GM21717 (cell line): Measurements from ENCODE around the gene LIFR.

ENCODE experiments used
- ATAC-seq: cut with Tn5 transposase; IDR thresholded peaks from one replicate; pipeline ENCODE4 v1.9.1; 2021; ENCODE audit warnings: mild to moderate bottlenecking, moderate library complexity; ENCODE audit not compliant: unreplicated experiment

The LIFR gene

DNA sequence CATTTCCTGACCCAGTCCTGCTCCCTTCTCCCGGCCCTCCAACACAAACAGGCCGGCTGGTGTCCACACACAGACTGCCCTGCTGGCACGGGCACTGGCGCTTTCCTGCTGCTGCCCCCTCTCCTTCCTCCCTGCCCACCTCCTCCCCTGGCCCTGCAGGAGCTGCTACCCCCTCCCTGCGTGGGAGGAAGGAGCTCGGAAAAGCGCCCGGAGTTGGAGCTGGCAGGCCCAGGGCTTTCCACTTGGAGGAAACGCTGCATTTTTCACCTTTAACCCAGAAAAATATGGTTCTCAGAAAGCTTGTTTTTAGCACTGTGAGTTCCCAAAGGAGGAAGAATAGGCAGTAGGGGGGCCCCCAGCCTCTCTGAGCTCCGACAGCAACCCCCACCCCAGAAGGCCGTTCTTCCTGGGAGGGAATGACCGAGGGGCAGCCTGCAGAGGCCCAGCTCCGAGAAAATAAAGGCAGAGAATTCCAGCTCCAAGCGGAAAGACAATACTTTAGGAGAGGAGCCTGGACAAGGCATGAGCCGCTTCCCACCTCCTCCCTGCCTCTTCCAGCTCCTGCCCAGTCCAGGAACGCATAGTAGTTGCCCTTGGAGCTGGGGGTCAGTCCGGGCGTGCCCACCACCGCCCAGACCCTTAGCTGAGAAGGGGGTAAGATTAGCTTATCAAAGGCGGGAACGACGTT, 88.9 kb downstream of the LIFR start:
- no peak for ATAC-seq

DNA sequence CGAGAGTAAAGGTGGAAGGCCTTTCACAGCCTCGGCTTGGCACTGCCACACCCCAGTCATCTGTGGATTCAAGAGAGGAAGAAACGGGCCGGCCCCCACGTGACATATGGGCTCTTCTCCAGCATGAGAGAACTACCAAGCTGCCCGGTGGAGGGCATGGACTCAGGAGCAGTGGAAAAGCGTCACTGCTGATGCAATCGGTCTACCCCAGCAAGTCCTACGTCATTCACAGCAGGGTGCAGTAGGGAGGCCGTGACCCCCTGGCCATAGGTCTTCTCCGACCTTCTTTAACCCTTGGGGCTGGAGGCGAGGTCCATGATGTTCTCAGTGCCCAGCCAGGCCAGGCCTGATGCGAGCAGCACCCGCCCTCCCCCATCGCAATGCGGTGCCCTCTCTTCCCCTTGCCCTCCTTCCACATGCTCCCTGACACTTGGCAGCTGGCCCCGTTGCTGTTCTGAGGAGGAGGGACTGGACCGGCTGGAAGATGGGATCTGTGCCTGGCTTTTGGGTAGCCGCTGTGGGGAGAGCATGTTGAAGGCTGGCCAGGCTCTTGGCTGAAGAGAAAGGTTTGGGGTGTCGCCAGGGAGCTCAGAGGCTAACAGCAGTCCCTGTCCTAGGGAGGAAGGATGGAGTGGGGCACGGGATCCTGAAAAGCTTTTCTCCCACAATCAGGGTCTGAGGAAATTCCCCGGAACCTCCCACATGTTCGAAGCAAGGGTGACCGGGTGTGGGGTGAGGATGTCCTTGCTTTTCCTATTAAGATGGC, 89.8 kb downstream of the LIFR start:
- ATAC-seq, result no peak

DNA sequence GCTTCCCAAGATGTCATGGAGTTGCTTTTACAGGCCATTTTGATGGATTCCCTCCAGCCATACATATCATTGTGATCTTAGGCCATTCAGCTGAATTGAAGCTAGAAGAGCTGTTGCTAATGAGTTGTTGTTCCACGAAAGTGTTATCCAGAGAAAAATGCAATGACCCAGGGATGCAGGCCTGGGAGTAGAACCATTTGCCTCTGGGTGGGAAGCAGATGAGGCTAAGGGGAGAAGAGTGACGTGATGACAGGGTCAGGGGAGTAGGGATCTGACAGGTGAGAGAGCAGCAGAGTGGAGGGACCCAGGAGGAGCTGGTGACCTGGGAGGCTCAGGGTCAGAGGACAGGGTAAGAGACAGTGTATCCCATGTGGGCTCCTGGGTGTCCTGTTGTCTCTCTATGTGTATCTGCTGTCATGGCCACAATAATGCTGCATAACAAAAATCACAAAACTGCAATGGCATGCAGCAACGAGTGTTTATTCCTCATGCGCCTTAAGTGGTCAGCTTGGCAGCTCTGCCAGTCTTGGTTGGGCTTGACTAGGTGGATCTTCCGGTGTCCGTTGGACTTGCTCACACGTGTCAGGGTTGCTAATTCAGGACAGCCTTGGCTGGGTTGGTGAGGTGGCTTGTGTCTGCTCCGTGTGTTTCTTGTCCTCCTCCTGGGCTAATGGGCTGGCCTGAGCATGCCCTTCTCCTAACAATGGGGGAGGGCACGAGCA, 90.6 kb downstream of the LIFR start:
- no peak for ATAC-seq

DNA sequence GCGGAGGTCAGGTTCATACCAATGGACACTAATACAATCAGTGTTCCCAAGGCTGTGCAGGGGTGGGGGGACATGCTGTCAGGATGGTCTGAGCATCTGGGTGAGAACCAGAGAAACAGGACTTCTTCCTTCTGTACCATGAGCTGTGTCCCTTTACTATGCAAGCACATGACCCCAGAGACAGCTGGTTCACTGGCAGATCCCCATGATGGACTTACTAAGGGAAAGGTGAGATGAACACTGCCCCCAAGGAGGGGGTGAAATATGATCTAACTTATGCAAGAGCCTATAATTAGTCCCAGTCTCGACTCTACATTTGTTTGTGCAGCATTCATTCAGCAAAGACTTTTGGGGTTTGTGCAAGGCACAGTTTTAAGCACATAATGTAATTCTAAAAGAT, 91.4 kb downstream of the LIFR start:
- no peak for ATAC-seq

DNA sequence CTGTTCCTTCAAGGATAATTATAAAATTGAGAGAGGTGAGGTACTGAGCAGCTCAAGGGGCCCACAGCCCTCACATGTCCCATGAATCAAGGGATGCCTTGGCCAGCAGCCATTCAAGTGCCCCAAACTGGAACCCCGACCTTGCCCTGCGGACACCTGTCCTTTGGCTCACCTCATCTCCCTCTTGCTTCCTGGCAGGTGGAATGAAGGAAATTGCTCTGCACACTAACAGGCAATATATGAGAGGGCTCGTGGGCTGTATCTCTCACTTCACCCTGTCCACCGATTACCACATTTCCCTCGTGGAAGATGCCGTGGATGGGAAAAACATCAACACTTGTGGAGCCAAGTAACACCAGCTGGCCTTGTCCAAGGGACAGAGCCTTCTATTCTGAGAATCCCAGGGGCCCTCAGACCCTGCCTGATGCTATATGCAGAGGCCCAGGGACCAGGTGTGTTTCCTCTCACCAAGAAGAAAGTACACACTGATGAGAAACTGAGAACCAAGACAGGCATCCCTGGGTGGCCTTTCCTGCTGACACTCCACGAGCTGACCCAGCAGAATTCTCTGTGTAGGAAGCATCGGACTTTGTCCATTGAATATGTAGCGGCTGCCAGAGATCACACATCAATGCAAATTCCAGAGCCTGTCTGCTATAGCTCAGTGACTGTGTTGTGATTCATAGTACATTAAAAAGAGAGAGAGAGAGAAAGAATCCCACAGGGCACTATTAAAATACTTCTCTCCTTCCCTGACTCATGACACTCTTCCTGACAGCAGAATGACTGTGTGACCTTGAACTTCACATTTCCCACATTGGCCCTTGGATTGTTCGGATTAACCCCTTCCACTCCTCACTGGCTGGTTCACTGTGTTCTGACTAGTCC, 92.6 kb downstream of the LIFR start:
- no peak for ATAC-seq

DNA sequence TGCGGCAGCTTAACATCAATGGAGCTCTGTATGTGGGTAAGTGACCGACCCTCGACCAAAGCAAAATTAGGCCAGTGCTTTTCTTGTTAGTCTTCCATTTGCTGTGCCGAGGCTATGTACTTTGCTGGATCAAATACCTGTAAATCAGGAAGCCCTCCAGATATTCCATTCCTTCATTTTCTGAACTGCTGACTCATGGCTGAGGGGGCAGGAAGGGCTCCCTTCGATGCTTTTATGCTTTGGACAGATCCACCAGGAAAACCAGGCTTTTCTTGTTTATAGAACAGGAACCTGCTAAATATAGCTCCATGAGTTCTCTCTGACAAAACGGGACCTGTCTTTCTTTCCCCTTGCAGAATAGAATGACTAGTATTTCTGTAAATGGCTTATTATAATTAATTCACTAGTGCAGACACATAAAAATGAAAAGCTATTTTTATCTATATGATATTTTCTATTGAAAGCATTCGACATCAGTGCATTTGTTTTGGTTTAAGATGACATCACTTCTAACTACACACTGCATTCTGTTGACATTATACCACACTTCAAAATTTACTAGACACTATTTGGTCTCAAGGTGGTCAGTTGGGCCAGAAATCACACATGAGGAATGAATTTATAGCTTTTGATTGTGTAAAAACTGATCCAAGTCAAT, 93.3 kb downstream of the LIFR start:
- ATAC-seq, result no peak

DNA sequence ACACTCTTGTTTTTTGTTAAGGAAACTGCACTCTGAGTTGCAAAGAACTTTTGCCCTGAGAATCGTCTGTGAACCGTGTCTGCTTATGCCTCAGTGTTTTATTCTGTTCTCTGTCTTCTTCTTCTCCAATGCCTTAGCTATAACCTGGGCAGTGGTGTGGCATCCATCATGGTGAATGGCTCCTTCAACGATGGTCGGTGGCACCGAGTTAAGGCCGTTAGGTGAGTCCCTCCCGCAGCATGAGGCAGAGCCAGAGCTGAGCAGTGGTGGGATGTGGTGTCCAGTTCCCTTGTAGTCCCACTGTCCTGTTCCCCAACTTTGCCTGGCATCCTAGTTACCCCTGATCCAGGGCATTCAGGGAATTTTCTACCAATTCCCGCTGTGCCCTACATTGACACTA, 98.3 kb downstream of the LIFR start:
- ATAC-seq, result no peak

DNA sequence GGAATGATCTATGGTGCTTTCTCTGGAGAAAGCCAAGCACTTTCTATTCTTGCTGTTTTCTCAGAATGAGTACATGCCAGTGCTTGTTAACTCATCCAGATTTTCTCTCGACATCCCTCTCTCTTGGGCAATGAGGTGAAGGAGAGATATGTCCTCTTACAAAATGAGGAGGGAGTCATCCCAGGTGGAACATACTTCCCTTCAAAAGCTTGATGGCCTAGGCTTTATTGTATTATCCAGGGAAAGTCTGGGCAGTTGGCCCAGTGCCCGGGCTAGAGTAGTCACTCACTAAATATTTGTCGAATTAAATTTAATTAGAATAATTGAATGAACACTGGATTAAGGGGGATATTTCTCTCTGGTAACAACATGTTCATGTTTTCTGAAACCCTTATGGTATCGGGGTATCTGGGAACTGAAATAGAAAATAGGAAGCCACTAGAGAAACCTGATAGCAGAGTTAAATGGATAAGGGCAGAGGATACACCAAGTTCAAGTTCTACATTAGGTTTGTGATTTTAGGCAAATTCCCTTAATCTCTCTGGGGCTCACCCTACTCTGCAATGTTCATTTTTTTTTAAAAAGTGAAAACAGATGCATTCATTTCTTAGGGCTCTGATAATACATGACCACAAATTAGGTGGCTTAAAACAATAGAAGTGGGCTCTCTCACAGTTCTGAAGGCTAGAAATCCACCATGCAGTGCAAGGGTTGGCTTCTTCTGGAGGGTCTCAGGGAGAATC, 99.6 kb downstream of the LIFR start:
- no peak for ATAC-seq

DNA sequence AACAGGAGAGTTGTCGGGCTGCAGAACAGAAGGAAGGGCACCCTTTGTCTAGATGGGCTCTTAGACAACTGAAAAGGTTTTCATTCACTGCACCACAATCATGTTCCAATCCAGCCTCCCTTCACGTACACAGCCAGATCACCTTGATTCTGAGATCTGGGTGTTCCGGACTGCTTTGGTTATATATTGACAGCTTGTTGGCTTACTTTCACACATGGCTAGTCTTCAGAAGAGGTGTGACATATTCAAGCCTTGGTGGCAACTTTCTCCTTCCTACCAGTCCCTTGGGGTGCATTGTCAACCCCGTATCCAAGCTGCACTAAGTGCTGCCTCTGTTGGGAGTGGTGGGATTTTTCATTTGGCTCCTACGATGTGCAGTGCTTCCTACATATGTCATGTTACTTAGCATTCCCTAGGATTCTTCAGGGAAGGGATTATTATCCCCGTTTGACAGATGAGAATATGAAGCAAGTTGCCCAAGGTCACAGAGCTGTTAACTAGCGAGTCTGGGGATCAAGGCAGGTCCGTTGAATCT, 100.6 kb downstream of the LIFR start:
- ATAC-seq, result no peak

DNA sequence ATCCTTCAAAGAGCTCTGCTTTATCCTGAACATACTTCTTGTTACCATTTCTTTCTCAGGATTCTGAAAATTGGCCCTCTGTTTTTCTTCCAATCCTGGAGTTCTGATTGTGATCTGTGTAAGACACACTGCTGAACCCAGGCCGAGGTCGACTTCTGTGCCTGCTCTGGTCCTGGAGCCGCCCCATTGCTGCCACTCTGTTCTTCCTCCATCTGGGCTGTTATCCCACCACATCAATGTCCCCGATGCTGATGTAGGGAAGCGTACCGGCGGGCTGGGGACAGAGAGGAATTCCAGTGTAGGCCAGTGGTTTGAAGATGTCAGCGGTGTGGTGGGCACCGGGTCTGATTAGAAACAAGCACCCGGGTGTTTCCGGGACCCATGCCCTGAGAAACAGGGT, 102.5 kb downstream of the LIFR start:
- peak; percentile 10 for ATAC-seq

DNA sequence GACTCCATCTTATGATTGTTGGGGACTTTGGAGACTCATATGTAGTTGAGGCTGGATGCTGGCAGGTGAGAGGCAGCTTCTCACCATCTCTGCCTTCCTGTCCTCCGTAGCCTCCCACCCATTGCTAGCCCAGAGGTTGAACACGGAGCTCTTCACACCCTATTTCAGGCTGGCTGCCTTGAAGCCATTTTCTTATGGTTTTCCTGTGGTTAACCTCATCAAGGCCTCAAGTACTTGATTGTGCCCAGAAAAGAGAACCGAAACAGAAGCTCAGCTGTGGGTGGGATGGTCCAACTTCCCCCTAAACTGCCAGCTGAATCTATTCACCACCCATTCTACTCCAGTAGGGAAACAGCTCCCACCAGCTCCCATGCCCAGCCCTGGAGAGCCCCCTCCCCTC, 102.9 kb downstream of the LIFR start:
- ATAC-seq, result peak; percentile 99

DNA sequence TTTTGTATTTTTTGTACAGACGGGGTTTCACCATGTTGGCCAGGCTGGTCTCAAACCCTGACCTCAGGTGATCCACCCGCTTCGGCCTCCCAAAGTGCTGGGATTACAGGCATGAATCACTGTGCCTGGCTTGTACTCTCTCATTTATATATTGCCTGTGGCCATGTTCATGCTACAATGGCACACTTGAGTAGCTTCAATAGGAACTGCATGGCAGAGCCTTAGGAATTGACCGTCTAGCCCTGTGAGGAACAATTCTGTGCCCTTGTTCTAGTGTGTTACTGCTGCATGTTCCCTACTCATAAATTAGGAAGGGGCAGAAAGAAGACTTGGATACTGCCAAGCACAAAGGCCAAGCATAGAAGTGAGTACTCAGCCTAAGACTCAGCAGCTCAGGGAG, 104.2 kb downstream of the LIFR start:
- no peak for ATAC-seq

DNA sequence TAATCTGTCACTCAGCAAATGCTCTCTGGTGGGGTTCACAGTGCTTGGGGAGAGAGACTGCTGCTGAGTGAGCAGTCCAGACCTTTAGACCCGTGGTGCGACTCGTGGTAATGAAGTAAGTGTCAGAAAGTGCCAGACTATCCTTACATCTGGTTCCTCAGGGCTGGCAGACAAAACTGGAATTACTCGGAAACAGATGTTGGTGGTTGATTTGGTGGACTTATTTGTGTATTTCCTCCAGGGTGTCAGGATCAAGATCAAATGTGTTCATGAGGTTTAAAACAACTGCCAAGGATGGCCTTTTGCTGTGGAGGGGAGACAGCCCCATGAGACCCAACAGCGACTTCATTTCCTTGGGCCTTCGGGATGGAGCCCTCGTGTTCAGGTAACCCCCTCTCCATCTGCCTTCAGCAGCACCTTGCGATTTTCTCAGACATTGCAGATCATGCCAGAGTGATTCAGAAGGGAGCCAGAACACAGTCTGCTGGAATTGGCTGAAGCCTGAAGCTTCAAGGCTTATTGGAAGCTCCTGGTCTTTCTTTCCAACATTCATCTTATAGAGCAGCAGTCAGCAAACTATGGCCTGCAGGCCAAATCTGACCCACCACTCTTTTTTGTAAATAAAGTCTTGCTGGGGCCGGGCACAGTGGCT, 105.2 kb downstream of the LIFR start:
- no peak for ATAC-seq

DNA sequence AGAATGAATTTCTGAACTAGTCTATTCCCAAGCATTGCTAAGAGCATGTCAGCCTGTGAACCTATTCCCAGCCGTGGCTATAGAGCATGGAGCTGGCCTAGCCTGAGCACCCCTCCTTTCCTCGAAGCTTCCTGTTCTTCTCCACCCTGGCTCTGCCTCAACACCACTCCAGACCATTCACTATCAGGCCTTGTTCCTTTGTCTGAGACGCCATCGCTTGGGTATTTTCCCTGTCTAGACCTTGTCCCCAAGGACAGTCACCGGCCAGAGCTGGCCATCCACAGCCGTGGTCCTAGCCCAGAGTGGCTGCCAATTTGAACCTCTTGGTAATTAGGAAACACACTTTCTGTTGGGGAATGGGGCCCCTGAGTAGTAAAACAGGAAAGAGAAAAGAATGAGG, 105.8 kb downstream of the LIFR start:
- no peak for ATAC-seq

DNA sequence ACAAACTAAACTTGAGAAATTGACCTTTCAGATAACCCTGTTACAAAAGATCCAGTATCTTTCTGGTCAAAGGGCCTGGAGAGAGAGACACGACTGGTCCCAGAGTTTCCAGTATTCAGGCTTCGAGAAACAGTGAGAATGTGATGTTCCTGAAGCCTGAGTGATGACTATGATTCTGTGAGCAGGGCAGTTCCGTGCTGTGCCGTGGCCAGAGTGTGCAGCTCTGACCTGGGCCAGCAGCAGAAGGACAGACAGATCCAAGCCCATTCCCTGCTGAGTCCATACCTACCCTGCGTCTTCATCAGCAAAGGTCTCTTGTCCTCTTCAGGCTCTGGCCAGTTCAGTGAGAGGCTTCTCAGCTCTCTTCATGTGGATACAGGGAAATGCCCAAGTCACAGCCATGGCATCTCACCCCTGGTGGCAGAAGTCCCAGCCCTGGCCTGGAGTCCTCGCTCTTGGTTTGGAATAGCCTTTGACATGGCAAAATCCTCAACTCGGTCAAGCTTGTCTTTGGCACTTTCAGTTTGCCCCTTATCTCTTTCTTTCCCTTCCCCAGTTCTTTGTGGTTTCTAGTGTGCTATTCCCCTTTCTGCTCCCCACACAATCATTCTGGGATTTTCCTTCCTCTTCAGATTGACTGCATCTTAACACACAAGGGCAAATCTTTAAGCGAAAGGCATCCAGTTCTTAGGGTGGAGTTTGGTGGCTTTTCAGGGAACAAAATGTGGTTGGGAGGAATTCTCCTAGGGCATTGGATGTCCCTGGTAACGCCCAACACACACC, 107.7 kb downstream of the LIFR start:
- ATAC-seq, result no peak

DNA sequence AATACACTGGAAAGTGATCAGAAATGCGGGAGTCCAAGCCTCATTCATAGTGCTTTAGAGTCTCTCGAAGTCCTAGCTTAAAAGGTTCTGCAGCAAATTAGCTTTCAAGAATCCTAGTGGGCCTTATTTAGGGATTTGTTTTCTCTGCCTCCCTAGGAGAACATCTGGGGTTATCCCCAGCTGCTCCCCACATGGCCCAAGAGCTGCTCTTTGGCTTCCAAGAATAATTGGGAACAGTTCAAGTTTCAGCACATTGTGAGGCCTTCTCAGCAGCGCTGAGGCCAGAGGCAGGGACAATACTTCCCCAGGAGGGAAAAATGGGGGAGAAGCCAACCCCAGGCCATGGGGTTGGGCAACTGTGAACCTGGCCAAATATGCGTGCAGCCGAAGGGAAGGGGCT, 108.7 kb downstream of the LIFR start:
- no peak for ATAC-seq

DNA sequence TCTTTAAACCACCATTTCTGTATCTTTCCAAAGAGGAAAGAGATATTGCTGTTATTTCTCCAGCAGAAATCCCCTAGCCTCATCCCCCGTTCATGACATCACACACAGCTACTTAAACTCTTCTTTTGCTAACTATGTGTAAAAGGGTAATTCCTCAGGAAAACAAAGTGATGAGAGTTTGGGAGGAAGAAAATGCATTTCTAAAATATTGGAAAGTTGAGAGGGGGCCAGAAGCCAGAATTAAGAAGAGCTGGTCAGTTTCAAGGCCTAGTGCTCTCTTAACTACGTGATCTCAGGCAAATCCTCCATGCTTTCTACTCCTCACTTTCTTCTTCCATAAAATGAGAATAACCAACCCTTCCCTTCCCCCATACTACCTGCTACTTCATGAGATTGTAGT, 109.4 kb downstream of the LIFR start:
- ATAC-seq, result no peak

DNA sequence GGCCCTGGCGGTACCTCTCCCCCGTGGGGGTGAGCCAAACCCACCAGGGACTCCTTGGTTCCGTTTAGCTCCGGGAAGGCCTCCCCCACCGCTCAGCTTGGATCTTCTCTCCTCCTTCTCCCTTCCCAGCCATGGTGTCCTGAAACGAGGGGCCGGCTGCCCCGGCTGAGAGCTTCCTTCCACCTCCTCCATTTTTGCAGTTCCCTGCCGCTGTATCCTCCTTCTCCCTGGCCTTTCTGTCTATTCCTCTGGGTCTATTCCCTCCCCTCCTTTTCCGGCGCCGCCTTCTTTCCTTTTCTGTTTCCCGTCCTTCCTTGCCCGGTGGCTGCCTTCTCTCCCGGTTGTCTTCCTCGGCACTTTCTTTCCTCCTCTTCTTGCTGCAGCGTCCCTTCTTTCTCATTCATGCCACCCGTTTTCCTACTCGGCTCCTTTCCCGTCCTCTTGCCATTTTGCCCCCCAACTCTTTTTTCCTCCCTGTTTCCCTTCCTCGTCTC, 110.4 kb downstream of the LIFR start:
- no peak for ATAC-seq
